GM13977 (cell line): ENCODE measurements around the gene CHST14.

Experiments used
- DNase-seq: peaks from one replicate; pipeline ENCODE4 v3.0.0; 2012; ENCODE audit warnings: low spot score
- in situ Hi-C: fragments of 300-500 bp; cut with MboI; formaldehyde crosslinking; loops from one replicate; pipeline ENCODE4 v1.12.0; 2022; ENCODE audit warnings: low sequenced_read_pairs, low pct_unique_long_range_greater_than_20kb, mixed read lengths, inconsistent platforms; ENCODE audit not compliant: unreplicated experiment
- TF ChIP-seq, protein P1 (sequence below): IDR thresholded peaks from 2 replicates; pipeline ENCODE4 v1.5.1; 2012; ENCODE audit warnings: mild to moderate bottlenecking, control low read depth; ENCODE audit not compliant: insufficient read depth; ENCODE audit errors: extremely low read depth, missing control alignments

CHST14 gene

DNA sequence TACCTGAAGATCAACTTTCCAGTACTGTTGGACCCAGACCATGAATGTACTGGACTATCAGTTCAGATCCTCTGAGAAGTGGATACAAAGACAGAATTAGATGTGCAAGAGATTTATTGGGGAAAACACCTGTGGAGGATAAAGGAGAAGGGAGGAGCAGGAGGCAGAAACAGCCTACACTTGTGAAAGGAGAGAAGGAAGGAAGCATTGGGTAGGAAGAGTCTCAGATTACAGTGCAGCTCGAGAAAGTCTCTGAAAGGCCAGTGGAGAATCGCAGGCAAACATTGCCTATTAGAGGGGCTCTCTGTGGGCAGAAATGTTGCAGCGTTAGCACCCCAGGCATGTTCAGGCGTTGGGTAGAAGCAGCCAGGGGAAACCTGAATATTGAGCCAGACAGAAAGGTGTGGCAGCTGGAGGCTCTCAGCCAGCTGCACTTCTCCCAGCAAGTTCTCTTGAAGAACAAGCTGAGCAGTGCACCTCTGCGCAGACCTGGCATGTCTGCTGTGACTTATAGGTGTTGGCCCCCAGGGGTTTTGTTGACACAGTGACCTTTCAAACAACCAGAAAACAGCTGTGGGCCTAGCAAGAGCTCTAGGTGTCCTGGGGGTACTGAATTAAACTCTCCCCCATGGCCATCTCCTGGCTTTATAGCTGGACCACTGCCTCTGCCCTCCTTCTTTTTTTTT is 7.0 kb downstream of the CHST14 start:
- DNase-seq = no peak
- in situ Hi-C loops = no loop called here
- TF ChIP-seq, protein P1, sequence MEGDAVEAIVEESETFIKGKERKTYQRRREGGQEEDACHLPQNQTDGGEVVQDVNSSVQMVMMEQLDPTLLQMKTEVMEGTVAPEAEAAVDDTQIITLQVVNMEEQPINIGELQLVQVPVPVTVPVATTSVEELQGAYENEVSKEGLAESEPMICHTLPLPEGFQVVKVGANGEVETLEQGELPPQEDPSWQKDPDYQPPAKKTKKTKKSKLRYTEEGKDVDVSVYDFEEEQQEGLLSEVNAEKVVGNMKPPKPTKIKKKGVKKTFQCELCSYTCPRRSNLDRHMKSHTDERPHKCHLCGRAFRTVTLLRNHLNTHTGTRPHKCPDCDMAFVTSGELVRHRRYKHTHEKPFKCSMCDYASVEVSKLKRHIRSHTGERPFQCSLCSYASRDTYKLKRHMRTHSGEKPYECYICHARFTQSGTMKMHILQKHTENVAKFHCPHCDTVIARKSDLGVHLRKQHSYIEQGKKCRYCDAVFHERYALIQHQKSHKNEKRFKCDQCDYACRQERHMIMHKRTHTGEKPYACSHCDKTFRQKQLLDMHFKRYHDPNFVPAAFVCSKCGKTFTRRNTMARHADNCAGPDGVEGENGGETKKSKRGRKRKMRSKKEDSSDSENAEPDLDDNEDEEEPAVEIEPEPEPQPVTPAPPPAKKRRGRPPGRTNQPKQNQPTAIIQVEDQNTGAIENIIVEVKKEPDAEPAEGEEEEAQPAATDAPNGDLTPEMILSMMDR = no peak

DNA sequence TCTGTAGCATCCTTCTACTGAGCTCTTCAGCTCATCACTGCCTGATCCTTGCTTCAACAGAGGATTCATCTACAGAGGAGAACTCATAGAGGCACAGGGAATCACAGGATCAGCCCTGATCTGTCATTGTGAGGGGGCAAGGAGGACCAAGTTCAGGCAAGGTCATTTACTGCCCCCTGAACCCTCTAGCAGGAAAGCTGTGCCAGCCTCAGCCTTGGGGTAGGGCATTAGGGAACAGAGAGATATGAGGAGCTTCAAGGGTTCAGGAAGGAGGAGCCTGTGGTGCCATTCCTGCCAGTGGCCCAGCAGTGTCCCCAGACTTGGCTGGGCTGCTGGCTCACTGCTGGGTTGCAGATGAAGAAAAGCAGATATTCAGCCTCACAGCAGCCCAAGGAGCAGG is 8.2 kb downstream of the CHST14 start:
- TF ChIP-seq, protein P1 = no peak
- DNase-seq = no peak
- in situ Hi-C loops = no loop called here

DNA sequence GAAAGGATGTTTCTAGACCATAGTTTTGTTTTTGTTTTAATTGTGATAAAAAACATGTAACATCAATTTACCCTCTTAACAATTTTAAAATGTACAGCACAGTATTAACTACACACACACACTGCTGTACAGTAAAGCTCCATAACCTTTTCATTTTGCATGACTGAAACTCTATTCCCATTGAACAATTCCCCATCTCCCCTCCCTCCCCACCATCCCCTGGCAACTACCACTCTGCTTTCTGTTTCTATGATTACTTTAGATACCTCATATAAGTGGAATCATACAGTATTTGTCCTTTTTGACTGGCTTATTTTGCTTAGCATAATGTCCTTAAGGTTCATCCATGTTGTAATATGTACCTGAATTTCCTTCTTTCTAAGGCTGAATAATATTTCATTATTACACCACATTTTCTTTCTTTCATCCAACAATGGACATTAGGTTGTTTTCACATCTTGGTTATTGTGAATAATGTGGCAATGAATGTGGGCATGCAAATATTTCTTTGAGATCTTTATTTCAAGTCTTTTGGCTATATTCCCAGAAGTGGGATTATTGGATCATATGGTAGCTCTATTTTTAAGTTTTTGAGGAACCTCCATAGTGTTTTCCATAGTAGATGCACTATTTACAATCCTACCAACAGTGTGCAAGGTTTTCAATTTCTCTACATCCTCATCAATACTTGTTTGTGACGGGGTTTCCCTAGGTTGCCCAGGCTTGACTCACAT is 10.7 kb downstream of the CHST14 start:
- no peak for DNase-seq
- TF ChIP-seq, protein P1 = no peak
- in situ Hi-C loops = no loop called here

DNA sequence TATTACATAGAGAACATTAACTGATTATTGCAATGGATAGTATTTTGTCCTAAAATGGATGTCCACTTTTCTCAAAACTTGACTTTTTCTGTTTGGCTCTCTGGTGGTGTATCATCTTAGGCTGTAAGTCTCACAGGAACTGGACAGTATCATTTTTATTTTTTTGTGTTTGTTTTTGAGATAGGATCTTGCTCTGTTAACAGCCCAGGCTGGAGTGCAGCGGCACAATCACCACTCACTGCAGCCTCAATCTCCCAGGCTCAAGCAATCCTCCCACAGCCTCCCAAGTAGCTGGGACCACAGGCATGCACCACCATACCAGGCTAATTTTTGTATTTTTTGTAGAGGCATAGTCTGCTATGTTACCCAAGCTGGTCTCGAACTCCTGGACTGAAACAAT is 13.1 kb downstream of the CHST14 start:
- in situ Hi-C loops = no loop called here
- no peak for DNase-seq
- TF ChIP-seq, protein P1 = no peak

DNA sequence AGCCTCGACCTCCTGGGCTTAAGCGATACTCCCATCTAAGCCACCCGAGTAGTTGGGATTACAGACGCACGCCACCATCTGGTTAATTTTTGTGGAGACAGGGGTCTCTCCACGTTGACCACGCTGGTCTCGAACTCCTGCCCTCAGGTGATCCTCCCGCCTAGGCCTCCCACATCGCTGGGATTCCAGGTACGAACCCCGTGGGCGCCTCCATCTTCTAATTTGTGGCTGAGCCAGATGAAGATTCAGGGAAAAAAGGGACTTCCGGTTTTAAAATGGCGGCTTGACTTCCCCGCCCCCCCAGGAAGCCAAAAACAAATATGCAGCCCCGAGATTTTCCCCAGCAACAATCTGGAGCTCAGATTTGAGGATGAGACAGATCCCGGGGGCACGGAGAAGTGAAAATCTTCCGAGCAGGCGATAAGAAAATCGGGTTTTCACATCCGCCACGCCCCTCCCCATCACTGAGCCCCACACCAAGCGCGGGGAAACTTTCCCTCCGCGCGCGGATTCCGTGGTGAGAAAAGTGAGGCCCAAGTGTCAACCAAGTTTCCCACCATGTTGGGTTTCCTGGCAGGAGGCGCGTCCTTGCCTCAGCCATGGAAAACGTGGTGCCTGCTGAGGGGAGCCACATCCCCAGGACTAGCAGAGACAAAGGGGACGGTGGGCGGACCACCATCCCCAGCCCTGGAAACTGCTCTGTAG is 15.4 kb downstream of the CHST14 start:
- in situ Hi-C loops = no loop called here
- no peak for DNase-seq
- TF ChIP-seq, protein P1 = no peak

DNA sequence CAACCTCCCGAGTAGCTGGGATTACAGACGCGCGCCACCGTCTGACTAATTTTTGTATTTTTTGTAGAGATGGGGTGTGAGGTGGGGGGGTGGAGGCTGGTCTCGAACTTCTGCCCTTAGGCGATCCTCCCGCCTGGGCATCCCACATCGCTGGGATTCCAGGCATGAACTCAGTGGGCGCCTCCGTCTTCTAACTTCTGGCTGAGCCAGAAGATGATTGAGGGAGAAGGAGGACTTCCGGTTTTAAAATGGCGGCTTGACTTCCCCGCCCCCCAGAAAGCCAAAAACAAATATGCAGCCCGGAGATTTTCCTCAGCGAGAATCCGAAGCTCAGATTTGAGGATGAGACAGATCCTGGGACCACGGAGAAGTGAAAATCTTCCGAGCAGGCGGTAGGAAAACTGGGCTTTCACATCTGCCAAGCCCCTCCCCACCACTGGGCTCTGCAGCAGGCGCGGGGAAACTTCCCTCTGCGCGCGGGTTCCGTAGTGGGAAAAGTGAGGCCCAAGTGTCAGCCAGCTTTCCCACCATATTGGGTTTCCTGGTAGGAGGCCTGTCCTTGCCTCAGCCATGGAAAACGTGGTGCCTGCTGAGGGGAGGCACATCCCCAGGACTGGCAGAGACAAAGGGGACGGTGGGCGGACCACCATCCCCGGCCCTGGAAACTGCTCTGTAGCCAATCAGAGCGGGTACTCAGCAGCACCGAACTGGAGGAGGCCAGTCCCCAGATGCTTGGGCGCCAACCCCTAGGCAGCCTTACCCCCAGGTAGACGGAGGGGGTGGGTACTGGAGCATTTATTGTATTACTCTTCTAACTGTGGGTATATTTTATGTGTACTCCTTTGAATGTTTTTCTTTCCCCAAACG is 17.3 kb downstream of the CHST14 start:
- TF ChIP-seq, protein P1 = no peak
- in situ Hi-C loops = no loop called here
- no peak for DNase-seq
